Fibroblast of mammary gland (primary cell): ENCODE data around the gene GJC1.

Experiments
- DNase-seq: peaks from one replicate; pipeline ENCODE4 v3.0.0-alpha.2; 2010; ENCODE audit warnings: low read depth
- H3K4me3 ChIP-seq: 2 replicates; pipeline ENCODE4 v1.5.1; 2011; ENCODE audit warnings: low read depth, mild to moderate bottlenecking, low read length, moderate library complexity; ENCODE audit not compliant: control insufficient read depth
- CTCF ChIP-seq: conservative IDR thresholded peaks from 2 replicates; pipeline ENCODE4 v1.5.1; 2011; ENCODE audit warnings: low read depth, low read length, inconsistent platforms; ENCODE audit not compliant: control insufficient read depth, insufficient read depth

The GJC1 gene

DNA sequence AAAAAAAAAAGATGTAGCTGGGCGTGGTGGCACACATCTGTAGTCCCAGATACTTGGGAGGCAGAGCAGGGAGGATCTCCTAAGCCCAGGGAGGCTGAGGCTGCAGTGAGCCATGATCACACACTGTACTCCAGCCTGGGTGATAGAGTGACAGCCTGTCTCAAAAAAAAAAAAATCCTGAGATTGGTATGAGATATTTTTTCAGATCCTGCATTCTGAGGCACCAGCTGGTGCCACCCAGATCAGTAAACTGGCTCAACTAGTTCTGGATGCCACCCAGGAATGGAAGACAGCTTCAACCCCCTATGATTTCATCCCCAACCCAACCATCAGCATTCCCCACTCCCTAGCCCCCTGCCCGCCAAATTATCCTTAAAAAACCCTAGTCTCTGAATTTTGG, 7.1 kb upstream of the GJC1 start:
- DNase-seq = no peak
- no peak overlapping the region for H3K4me3 ChIP-seq
- TF ChIP-seq CTCF = no peak

DNA sequence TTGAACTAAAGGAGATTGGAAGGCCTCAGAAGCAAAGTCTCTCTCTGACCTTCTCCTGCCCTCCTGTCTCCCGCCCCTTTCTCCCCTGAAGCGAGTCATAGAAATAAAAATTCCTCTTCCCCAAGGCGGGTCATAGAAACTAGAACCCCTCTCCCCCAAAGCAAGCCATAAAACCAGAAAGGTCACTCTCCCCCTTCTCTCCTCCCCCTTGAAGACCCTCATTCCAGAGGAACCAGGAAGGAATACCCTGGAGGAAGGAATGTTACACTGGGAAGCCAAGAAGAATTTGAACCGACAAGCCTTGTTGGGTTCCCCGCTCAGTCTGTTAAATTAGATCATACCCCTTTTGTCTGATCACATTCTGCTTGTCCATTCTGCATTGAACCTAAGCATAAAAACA, 2.7 kb upstream of the GJC1 start:
- no peak for DNase-seq
- TF ChIP-seq CTCF = no peak
- H3K4me3 ChIP-seq = no peak overlapping the region

DNA sequence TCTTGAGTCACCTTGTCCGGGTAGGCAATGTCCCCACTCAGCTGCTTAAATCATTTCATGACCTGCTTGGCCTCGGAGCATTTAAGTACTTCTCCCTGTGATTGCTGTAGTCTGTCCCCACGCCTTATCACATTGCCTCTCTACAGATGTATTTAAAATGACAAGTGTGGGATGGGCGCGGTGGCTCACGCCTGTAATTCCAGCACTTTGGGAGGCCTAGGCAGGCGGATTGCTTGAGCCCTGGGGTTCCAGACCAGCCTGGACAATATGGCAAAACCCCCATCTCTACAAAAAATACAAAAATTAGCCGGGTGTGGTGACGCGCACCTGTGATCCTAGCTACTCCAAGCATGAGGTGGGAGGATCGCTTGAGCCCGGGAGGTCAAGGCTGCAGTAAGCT, 1.3 kb upstream of the GJC1 start:
- H3K4me3 ChIP-seq = no peak overlapping the region
- no peak for DNase-seq
- TF ChIP-seq CTCF = no peak

- DNase-seq = no peak
- peak overlapping the region; percentile 90 for H3K4me3 ChIP-seq
- TF ChIP-seq CTCF = no peak
These were observed 537 bp upstream of the GJC1 start for GRCh38 chr17:44830359-44831288.

- peak overlapping the region; percentile 90 for H3K4me3 ChIP-seq
- DNase-seq = peak; percentile 40
- no peak for TF ChIP-seq CTCF
These were observed 1.1 kb downstream of the GJC1 start for GRCh38 chr17:44828919-44829522.

- no peak for TF ChIP-seq CTCF
- DNase-seq = no peak
- H3K4me3 ChIP-seq = peak overlapping the region; percentile 90
These were observed 2.2 kb downstream of the GJC1 start for GRCh38 chr17:44827863-44828262.
